DMS 273 treated with DMSO at 0.1 percent for 48 hours (cell line): Measurements from ENCODE around the gene TRPC6.
"Not testable (repeated sequence)": the region's sequence is repeated elsewhere in the genome, so short reads cannot be mapped to it uniquely, and the experiment has no call there.

Experiments
- DNase-seq: peaks from one replicate; lab custom pipeline; 2025; lab: John Stamatoyannopoulos, UW

The TRPC6 gene

GRCh38 chr11:101521821-101522220 is 62.0 kb downstream of the TRPC6 start:
- DNase-seq, result no peak

- no peak for DNase-seq
These were observed 67.3 kb downstream of the TRPC6 start for GRCh38 chr11:101516546-101516945.

GRCh38 chr11:101511065-101511464 is 72.7 kb downstream of the TRPC6 start:
- no peak for DNase-seq

- DNase-seq, result no peak
These were observed 73.2 kb downstream of the TRPC6 start for GRCh38 chr11:101510591-101510990.

- no peak for DNase-seq
These were observed 73.9 kb downstream of the TRPC6 start for GRCh38 chr11:101509922-101510321.

DNA sequence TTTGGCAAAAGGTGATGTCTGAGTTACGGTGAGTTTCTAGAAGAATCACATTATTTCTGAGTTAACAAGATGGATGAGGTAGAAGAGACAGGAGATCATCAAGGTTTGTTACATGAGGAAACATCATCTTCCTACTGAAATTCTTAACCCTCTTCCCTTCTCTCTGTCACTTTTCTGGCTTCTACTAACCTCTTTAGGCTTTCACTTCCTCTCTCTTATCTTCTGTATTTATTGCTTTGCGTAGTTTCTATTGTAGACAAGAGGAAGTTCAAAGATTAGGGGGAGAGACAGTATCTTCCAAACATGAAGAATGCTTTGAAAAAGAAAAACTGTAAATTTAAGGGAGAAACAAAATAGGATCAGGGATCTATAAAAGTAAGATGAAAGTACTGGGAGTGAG is 75.4 kb downstream of the TRPC6 start:
- no peak for DNase-seq

- no peak for DNase-seq
These were observed 84.9 kb downstream of the TRPC6 start for GRCh38 chr11:101498891-101499290.

- DNase-seq, result no peak
These were observed 86.5 kb downstream of the TRPC6 start for GRCh38 chr11:101497291-101497690.

GRCh38 chr11:101487775-101488174 is 96.0 kb downstream of the TRPC6 start:
- DNase-seq, result no peak

DNA sequence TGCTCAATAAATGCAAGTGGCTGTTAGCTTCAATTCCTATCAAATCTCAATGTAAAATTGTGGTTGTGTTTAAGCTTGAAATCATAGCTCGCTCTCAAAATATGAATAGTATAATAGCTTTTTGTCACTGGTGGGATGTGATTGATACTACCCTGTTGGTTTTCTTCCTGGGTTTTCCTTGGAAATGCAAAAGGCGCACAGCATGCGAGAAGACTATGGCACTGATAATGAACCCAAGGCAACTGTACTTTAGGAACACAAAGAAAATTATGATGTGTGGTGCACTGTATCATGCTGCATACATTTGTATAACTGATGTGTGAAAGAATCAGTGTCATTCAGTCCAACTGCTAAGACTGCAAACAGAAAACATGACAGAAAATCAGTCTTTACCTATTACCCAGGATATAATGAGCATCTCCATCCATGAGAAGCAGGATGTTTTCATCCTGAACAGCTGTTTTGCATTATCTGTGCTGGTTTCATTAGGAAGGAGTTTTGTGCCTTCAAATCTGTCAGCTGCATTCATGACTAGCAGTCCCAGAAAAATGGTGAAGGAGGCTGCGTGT is 101.2 kb downstream of the TRPC6 start:
- DNase-seq, result no peak

DNA sequence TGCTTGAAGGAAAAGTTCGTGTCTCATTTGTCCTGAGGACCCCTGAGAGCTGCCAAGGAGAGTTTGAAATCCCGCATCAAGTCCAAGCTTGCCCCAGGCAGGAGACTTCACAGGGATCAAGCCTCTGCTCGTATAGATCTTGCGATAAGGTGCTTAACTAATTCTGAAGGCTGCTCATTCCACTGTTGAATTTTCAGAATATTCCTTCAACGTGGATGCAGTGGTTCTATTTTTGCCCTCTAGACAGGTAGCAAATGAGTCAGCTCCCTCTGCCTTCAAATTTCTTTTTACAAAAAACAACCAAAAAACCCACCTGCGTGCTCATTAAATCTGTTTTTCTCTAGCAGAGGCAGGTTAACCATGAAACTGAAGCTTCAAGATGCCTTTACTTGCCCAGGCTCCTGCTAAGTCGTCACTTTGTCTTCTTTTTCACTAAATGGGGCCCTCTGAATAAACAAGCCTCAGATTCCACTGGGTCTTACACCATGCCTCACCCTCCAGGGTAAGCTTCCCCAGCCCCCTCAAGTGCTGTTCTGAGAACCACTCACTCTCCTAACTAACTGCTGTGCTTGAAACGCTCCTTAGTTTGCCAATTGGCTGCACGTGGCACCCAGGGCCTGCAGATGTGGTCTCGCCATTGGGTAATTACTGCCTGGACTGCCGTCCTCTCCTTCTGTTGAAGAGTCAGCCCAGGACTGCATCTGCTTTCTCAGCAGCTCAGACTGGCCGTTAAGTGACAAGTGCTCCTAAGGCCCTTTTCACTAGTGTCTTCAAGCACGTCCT is 105.0 kb downstream of the TRPC6 start:
- no peak for DNase-seq

GRCh38 chr11:101477926-101478325 is 105.9 kb downstream of the TRPC6 start:
- no peak for DNase-seq

DNA sequence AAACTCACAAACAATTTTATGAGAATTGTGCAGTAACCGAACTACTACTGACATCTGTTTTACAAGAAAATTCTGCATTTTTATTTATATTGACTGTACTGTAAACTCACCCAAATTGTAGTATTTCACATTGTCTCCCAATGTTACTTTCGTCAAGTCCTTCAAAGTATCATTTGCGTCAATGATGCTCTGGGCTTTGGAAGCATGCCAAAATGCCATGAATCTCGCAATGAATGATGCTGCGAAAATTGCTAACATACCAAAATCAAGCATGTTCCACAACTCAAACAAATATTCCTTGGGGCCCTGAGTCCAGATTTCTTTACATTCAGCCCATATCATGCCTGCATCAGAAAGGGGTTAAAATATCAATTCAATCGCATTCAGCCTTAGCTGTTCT is 107.6 kb downstream of the TRPC6 start:
- no peak for DNase-seq

DNA sequence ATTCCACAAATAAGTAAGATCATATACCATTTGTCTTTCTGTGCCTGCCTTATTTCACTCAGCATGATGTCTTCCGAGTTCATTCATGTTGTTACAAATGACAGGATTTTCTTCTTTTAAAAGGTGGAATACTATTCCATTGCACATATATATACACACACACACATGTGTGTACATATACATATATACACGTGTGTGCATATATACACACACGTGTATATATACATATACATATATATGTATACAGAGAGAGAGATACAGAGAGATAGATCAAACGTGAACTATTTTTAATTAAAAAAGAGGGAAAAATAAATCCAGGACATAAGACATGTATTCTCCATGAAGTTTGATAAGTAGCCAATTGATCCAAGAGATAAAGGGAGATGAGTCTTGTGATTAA is 108.1 kb downstream of the TRPC6 start:
- DNase-seq, result no peak

DNA sequence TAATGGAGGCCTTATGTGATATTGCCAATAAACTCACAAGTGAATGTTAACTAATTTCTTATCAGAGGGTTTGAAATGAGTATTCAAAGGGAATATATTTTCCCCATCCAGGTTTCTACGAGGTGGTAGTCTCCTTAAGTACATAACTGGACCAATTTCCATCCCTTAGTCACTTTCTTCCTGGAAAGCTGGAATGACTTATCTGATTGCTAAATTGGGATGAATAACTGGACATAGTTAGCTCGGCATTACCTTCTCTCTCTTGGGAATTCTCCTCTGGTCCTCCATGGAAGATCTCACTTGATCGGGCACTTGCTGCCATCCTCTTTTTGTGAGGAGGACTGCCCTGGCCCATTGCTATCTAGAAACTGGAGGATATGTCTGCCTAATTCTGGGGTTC is 109.1 kb downstream of the TRPC6 start:
- no peak for DNase-seq

DNA sequence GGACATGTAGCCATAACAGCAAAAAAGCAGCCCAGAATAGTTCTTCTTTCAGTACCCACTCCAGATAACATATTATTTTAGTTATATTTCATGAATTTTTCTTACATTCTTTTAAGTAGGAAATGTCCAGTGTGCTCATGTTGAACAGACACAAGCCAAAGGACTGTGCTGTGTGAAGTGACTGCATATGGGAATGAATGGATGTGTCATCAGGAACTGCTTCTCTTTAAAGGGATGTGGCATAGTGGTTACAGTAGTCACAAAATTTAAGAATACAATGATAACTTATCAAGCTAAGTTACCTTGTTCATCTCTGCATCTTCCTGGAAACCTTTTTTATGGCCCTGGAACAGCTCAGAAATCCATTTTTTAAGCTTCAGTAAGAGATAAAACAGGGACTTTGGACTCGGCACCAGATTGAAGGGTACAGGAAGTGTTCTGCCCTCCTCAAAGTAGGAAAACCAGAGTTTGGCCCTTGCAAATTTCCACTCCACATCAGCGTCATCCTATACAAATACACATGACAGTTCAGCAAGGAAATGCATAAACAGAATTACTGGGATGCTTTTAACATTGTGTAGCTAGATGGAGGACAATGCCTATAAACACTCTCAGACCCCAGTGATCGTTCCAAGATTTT is 112.8 kb downstream of the TRPC6 start:
- DNase-seq, result no peak

GRCh38 chr11:101470419-101470818 is 113.4 kb downstream of the TRPC6 start:
- DNase-seq, result no peak

- no peak for DNase-seq
These were observed 117.5 kb downstream of the TRPC6 start for GRCh38 chr11:101466352-101466751.

GRCh38 chr11:101464388-101464787 is 119.4 kb downstream of the TRPC6 start:
- not testable (repeated sequence) for DNase-seq

- DNase-seq, result no peak
These were observed 124.8 kb downstream of the TRPC6 start for GRCh38 chr11:101459020-101459419.

GRCh38 chr11:101458161-101458560 is 125.6 kb downstream of the TRPC6 start:
- DNase-seq, result no peak

DNA sequence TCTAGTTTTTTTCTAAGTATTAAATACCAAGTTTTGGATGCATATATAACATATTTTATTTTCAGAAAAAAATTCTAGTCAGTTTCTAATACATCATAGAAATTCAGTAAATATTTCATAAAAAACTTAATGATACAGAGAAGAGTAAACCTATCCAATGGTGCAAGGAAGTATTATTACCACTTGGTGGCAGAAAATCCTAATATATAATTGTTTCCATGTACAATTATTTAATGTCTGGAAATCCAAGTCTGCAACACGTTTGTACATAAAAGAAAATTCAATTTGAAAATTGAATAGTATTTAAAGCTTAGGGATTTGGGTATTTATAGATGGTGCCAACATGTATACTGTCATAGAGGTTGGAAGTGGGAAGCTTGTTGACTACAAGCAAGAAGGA is 127.0 kb downstream of the TRPC6 start:
- DNase-seq, result no peak

- DNase-seq, result no peak
These were observed 130.1 kb downstream of the TRPC6 start for GRCh38 chr11:101453682-101454081.
